NCI-H2107 (cell line): ENCODE data around the gene SLC41A3.
"Not testable (repeated sequence)": the region's sequence is repeated elsewhere in the genome, so short reads cannot be mapped to it uniquely, and the experiment has no call there.

Source experiments
- DNase-seq: peaks from one replicate; lab custom pipeline; 2025; lab: John Stamatoyannopoulos, UW

The SLC41A3 gene

DNA sequence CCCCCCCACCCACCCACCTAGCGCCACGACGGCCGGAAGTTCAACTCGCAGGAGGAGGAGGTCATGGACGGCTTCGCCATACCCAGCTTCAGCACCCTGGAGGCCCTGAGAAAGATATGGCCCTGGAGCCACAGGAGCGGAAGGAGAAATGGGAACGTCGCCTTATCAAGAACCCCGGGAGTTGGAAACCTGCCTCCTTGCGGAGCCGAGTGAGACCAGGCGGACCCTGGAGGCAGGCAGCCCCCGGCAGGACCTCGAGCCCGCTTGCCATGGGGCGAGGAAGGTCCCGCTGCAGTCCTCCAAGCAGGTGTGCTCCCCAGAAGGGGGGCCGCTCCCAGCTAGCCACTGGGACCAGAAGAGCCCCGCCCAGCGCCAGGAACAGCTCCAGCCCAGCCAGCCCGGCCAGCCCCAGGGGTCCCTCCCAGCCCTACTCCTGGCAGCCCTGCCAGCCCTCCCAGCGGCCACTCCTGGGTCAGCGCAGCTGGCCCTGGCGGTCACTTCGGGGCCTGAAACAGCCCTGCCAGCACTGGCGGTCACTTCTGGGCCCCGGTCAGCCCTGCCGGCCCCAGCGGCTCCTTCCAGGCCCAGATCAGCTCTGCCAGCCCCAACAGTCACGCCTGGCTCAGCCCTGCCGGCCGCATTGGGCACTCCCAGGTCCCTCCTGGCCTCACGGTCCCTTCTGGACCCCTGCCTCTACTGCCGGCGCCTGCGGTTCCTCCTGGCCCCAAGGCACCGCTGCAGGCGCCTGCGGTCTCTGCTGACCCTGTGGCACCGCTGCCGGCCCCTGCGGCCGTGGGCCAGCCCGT is 125.2 kb downstream of the SLC41A3 start:
- no peak for DNase-seq

- DNase-seq = no peak
These were observed 126.0 kb downstream of the SLC41A3 start for GRCh38 chr3:125957674-125958510.

- not testable (repeated sequence) for DNase-seq
These were observed 126.9 kb downstream of the SLC41A3 start for GRCh38 chr3:125957020-125957419.
